B cell (primary cell): Measurements from ENCODE around the gene AUTS2.

Source experiments
- CTCF ChIP-seq: fragments of 200-600 bp; IDR thresholded peaks from one replicate; pipeline ENCODE4 v1.8.0; 2022; ENCODE audit warnings: antibody characterized with exemption, mild to moderate bottlenecking
- EZH2 ChIP-seq: IDR thresholded peaks from 2 replicates; pipeline ENCODE4 v1.6.1; 2012; ENCODE audit warnings: borderline replicate concordance, low read depth, mild to moderate bottlenecking, moderate library complexity, low read length; ENCODE audit not compliant: insufficient read depth, poor library complexity, severe bottlenecking

DNA sequence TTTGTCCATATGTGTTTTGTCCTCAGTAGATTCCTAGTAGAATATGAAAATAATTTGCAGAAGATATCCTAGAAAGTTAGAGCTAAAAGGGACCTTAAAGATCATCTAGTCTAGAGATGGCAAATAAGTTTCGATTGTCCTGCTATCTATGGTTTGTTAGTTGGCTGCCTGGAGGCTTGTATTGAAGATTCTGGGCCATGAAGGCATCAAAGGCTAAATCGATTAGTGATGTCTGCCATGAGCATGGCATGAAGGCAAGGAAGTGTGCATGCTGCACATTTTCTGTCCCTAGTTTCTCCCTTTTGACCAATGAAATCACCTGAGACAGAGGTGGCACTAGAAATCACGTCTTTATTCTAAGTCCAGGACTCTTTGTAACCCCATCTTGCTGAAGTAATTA lies 979.9 kb downstream of the AUTS2 start:
- TF ChIP-seq CTCF (no peak), EZH2 (no peak)
